C1 segment of cervical spinal cord (tissue), 14 donors: Measurements from ENCODE around the gene HOXB8.

Experiments
- DNase-seq, 14 donors: peaks; one replicate each; lab custom pipeline; 2025; lab: John Stamatoyannopoulos, UW

Gene HOXB8

GRCh38 chr17:48624544-48625494, 9.7 kb upstream of the HOXB8 start:
- DNase-seq: no peak

DNA sequence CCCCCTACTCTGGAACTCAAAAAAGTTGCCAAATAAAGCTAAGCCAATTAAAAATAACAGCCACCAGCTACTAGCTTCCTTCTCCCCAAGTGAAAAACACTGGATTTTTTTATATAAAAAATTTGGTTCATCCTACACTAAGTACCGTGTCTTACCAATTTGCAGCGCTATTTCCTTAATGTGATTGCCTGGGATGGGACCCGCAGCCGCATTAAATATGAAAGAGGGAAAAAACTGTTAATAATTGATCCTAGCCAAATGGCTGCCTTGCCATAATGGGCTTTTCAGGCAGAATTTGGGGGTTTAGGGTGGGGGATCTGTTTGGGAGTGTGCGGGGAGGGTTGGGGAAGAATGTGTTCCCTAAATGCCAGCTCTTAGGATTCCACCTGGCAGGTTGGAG, 9.0 kb upstream of the HOXB8 start:
- no peak for DNase-seq

GRCh38 chr17:48623583-48623982, 8.5 kb upstream of the HOXB8 start:
- DNase-seq: no peak

GRCh38 chr17:48622857-48623256, 7.8 kb upstream of the HOXB8 start:
- DNase-seq: no peak

DNA sequence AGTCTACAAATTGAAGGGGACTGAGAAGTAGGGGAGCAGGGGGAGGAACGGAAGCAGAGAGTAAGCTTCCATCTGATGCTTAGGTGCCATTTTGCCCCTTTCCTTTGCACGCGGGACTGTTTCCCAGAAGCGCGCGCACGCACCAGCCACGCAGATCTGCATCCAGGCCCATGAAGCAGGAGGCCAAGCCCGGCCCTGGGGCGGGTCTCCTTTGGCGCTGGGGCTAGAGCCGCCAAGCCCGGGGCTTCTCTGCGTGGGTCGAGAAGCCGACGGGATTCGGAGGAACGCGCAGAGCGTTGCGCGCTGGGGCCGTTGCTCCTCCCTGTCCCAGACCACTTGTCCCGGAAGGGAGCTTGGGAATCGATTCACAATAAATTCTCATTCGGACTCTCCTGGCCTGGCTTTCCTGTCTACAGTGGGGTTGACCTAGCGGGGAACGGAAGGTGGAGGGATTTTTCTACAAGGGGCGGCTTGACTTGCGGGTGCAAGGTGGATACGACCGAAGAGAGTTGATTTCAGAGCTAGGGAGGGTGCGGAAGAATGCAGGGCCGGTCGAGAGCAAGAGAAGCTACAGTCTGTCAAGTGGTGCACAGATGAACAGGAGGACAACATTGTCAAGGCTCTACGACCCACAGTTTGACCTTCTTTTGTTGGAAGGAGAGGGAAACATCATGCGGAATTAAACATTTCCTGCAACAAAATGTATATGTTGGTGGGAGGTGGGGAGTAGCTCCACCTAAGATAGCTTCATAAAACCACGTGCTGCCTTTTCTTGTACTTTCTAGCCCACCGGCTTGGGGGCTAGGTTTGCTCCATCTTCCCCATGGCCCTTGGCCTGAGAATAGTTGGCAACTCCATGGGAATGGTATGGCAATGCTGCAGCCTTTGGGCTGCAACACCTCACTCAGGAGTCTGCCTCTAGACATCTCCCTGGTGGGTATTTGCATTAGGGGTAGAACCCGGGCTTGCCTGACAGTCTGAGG, 6.6 kb upstream of the HOXB8 start:
- DNase-seq: no peak

DNA sequence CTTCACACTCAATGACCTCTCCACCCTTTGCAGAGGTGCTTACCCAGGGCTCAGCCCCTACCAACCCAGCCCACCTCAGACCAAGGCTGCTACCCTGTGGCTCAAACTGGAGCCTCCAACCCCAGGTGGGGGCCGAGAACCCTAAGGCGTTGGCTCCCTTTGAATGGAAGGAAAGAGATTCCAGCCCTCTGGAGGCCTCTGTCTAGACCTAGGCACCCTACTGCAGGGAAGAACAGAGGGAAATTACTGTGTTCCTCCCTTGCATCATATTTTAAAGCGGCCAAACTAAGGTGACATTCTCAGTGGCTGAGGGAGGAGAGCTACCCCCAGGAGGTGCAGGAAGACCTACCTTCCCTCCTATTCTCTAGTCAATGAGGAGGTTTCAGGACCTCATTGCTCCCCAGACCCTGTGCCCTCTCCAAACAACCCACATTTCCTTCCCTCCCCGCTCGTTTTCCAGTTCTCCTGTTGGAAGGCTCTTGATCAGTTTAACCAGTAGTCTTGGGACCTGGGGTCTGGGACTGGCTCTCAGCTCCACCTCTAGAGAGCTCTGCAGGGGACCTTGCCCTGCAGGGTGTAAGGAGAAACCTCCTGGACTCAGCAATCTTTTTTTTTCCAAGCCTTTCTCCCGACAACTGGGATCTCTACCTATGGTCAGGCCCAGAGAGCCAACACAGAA, 5.5 kb upstream of the HOXB8 start:
- DNase-seq: no peak

DNA sequence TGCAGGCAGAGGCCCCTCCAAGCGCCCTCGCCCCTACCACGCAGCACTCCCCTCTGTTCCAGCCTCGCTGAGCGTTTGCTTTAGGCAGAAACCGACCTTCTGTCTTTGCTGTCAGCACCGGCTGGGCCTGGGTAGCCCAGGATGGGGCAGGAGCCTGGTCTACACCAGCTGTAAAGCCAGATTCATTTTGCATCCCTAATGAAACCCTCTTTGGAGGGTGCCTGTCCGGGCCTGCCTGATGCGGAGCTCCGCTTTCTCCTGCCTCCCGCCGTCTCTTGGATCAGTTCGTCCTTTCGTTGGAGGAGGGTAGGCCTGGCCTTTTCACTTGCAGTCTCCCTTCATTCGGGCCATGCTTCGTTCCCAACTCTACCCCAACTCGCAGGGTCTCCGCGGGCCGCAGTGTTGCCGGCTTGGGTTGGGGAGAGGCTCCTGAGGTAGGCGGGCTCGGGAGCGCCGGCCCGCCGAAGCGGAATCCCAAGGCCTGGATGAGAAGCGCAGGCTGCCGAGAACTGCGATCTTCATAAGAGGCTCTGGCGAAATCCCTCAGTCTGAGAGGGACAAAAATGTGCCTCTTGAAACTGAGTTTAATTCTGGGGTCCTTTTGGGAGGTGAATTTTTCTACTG, 4.8 kb upstream of the HOXB8 start:
- no peak for DNase-seq

- peak; percentile 5 to 85 (median 58) for DNase-seq
Observed at GRCh38 chr17:48618256-48618896, 3.3 kb upstream of the HOXB8 start.

GRCh38 chr17:48617471-48618255, 2.6 kb upstream of the HOXB8 start:
- DNase-seq: no peak

- no peak for DNase-seq
Observed at GRCh38 chr17:48616717-48617470, 1.8 kb upstream of the HOXB8 start.

GRCh38 chr17:48615963-48616716, 1.0 kb upstream of the HOXB8 start:
- no peak for DNase-seq

- no peak for DNase-seq
Observed at GRCh38 chr17:48613862-48614694, 1.0 kb downstream of the HOXB8 start.

GRCh38 chr17:48612854-48613691, 2.0 kb downstream of the HOXB8 start:
- peak in 2 of 14 donors; percentile 34 to 47 for DNase-seq

GRCh38 chr17:48612456-48612853, 2.6 kb downstream of the HOXB8 start:
- no peak for DNase-seq

GRCh38 chr17:48611681-48612455, 3.2 kb downstream of the HOXB8 start:
- DNase-seq: peak in 3 of 14 donors; percentile 34 to 53 (median 47)

DNA sequence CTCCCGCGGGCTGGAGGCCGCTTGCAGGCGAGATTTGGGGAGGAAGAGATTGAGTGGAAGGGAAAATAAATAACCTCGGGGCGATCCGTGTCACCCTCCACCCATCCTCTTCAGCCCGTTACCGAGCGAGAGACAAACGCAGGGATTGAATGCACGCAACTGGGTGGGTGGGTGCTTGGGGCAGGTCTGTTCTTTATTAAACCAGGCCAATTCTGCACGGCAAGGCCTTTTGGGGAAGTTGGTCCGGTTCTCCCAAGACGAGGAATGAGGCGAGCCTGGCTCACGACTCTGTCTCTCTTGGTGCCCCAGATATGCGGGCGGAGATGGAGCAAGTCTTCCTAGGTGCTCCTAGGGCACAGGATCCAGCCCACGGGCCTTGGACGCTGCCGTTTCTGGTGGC, 3.9 kb downstream of the HOXB8 start:
- DNase-seq: no peak
